ENCODE measurements around the gene WLS.

DNA sequence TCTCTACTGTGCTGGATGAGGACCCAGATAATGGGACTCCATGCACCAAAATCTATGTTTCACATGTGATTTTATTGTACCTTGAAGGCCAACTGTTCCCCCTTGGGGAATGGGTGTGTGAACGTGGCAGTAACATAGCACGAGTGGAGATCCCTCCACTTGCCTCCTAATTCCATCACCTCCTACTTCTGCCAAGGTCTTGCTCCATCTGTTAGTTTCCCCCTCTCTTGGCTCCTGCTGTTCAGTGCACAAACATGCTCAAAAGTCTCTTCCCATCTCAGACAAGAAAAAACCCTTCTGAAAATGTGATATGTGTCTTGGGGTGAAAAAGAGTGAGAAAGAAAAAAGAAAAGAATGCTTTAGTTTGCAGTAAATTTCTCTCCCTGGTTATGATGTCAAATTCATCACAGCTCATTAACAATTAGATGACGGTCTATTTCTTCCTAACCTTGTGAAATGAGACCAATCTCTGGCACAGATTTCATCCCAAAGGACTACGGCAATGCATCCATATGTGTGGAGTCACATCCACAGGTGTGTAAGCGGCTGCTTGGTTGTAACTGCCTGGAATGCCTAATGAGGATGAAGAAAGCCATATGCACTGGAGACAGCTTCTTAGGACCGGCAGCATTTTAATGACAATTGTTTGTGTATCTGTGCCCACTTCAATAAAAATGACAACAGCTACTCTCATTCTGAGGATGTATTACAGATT lies 102.6 kb downstream of the WLS start:
- TF ChIP-seq HCFC1 (IDR thresholded peaks at IDR 0.05; ENCODE audit: low read length) (no peak), CTCF (IDR thresholded peaks at IDR 0.05 in 2 of 3, conservative IDR thresholded peaks at IDR 0.05 in 1 of 3; ENCODE audit: control insufficient read depth in 2 of 3, extremely low read depth in 1 of 3, insufficient read depth in 1 of 3, low read depth in 3 of 3, low read length in 3 of 3) (no peak), REST (IDR thresholded peaks at IDR 0.05; ENCODE audit: low read depth, low read length) (no peak), NFYB (IDR thresholded peaks at IDR 0.05; ENCODE audit: insufficient read depth, low read depth, low read length) (no peak), ZNF217 (IDR thresholded peaks at IDR 0.05) (no peak), SIX5 (IDR thresholded peaks at IDR 0.05; ENCODE audit: low read depth, low read length, severe bottlenecking) (no peak), SREBF2 (IDR thresholded peaks at IDR 0.05; ENCODE audit: low read length) (no peak)

Measured in GM12878 (cell line).